Measurements from ENCODE around the gene SPHKAP. TPM values are rescaled to one million over a fixed set of nuclear protein-coding genes. Genes with fewer than 3 reads are reported as not detected.
"Not testable (repeated sequence)": the region's sequence is repeated elsewhere in the genome, so short reads cannot be mapped to it uniquely, and the experiment has no call there.

SPHKAP gene
- total RNA-seq, 1 donor from 2014 or later = 49.6 TPM

GRCh38 chr2:227990937-227991336 lies 190.6 kb downstream of the SPHKAP start:
- Histone ChIP-seq H3K4me3 (ENCODE audit: low read length in 3 of 3) (no peak overlapping the region), H3K9ac (ENCODE audit: low read depth in 1 of 3, low read length in 3 of 3) (no peak overlapping the region), H3K9me3 (ENCODE audit: control insufficient read depth in 3 of 3, low read length in 3 of 3) (no peaks in the 10 kb centered on the region), H3K36me3 (ENCODE audit: control insufficient read depth in 3 of 3, insufficient read depth in 3 of 3, low read length in 3 of 3) (no peaks in the 10 kb centered on the region), H3K27me3 (ENCODE audit: control insufficient read depth in 3 of 3, insufficient read depth in 3 of 3, low read length in 3 of 3) (no peaks in the 10 kb centered on the region), H3K27ac (ENCODE audit: low read depth, low read length) (no peak overlapping the region), H3K4me1 (ENCODE audit: control insufficient read depth in 3 of 3, insufficient read depth in 3 of 3, low read length in 3 of 3) (no peaks in the 10 kb centered on the region)

DNA sequence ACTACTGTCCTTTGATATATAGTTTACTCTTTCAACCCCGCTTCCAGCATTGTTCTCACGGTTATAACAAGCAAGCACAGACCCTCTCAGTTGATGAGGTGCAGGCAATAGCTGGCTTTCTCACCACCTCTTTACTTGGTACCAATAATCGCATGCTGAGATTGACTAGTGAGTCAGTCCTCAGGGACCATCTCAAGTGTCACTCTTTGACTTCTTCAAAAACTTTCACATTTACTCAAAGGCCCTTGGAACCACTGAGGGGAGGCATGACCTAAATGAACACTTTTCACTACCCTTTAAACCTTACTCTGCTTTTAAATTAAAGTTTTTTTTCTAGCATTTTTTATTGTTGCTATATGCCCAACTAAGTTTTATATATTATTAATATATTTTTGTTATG lies 208.2 kb downstream of the SPHKAP start:
- Histone ChIP-seq H3K4me1 (ENCODE audit: control insufficient read depth in 3 of 3, insufficient read depth in 3 of 3, low read length in 3 of 3) (no peaks in the 10 kb centered on the region), H3K27ac (ENCODE audit: low read depth, low read length) (no peak overlapping the region)

GRCh38 chr2:227971619-227972230 lies 209.8 kb downstream of the SPHKAP start:
- H3K27me3 ChIP-seq (ENCODE audit: control insufficient read depth in 3 of 3, insufficient read depth in 3 of 3, low read length in 3 of 3) = no peaks in the 10 kb centered on the region
- H3K4me3 ChIP-seq (ENCODE audit: low read length in 3 of 3) = no peak overlapping the region
- no peaks in the 10 kb centered on the region for H3K36me3 ChIP-seq (ENCODE audit: control insufficient read depth in 3 of 3, insufficient read depth in 3 of 3, low read length in 3 of 3)
- H3K9me3 ChIP-seq (ENCODE audit: control insufficient read depth in 3 of 3, low read length in 3 of 3) = no peaks in the 10 kb centered on the region
- H3K27ac ChIP-seq (ENCODE audit: low read depth, low read length) = no peak overlapping the region
- no peaks in the 10 kb centered on the region for H3K4me1 ChIP-seq (ENCODE audit: control insufficient read depth in 3 of 3, insufficient read depth in 3 of 3, low read length in 3 of 3)
- H3K9ac ChIP-seq (ENCODE audit: low read depth in 1 of 3, low read length in 3 of 3) = no peak overlapping the region

More for the DNA sequence above, 208.2 kb downstream of the SPHKAP start:
- Histone ChIP-seq H3K9me3 (ENCODE audit: control insufficient read depth in 3 of 3, low read length in 3 of 3) (no peaks in the 10 kb centered on the region), H3K27me3 (ENCODE audit: control insufficient read depth in 3 of 3, insufficient read depth in 3 of 3, low read length in 3 of 3) (no peaks in the 10 kb centered on the region), H3K36me3 (ENCODE audit: control insufficient read depth in 3 of 3, insufficient read depth in 3 of 3, low read length in 3 of 3) (no peaks in the 10 kb centered on the region), H3K9ac (ENCODE audit: low read depth in 1 of 3, low read length in 3 of 3) (no peak overlapping the region), H3K4me3 (ENCODE audit: low read length in 3 of 3) (no peak overlapping the region)

DNA sequence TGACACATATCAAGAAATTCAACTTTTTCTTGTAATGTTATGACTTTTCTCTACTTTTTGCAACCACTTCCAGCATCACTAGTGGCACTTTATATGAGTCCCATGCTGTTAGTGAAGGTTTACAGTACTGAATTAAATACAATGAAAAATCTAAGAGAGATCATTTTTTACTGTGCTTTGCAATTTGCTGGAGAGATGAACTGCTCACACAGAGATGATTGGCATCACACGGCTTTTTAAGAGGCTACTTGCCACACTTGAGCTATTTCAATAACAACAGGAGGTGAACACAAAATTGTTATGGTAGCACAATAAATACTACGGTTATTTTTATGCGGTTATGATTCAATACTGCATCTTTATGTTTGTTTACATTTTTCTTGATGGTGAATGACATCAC lies 221.2 kb downstream of the SPHKAP start:
- Histone ChIP-seq H3K9me3 (ENCODE audit: control insufficient read depth in 3 of 3, low read length in 3 of 3) (no peaks in the 10 kb centered on the region), H3K4me3 (ENCODE audit: low read length in 3 of 3) (no peak overlapping the region), H3K4me1 (ENCODE audit: control insufficient read depth in 3 of 3, insufficient read depth in 3 of 3, low read length in 3 of 3) (no peaks in the 10 kb centered on the region), H3K36me3 (ENCODE audit: control insufficient read depth in 3 of 3, insufficient read depth in 3 of 3, low read length in 3 of 3) (no peaks in the 10 kb centered on the region), H3K27ac (ENCODE audit: low read depth, low read length) (no peak overlapping the region), H3K9ac (ENCODE audit: low read depth in 1 of 3, low read length in 3 of 3) (no peak overlapping the region), H3K27me3 (ENCODE audit: control insufficient read depth in 3 of 3, insufficient read depth in 3 of 3, low read length in 3 of 3) (no peaks in the 10 kb centered on the region)

- no peak overlapping the region for H3K9ac ChIP-seq (ENCODE audit: low read depth in 1 of 3, low read length in 3 of 3)
- no peaks in the 10 kb centered on the region for H3K4me1 ChIP-seq (ENCODE audit: control insufficient read depth in 3 of 3, insufficient read depth in 3 of 3, low read length in 3 of 3)
- no peak overlapping the region for H3K4me3 ChIP-seq (ENCODE audit: low read length in 3 of 3)
- H3K27ac ChIP-seq (ENCODE audit: low read depth, low read length) = no peak overlapping the region
- no peaks in the 10 kb centered on the region for H3K27me3 ChIP-seq (ENCODE audit: control insufficient read depth in 3 of 3, insufficient read depth in 3 of 3, low read length in 3 of 3)
- no peaks in the 10 kb centered on the region for H3K9me3 ChIP-seq (ENCODE audit: control insufficient read depth in 3 of 3, low read length in 3 of 3)
- no peaks in the 10 kb centered on the region for H3K36me3 ChIP-seq (ENCODE audit: control insufficient read depth in 3 of 3, insufficient read depth in 3 of 3, low read length in 3 of 3)
Measured at GRCh38 chr2:227942965-227943364, 238.5 kb downstream of the SPHKAP start.

DNA sequence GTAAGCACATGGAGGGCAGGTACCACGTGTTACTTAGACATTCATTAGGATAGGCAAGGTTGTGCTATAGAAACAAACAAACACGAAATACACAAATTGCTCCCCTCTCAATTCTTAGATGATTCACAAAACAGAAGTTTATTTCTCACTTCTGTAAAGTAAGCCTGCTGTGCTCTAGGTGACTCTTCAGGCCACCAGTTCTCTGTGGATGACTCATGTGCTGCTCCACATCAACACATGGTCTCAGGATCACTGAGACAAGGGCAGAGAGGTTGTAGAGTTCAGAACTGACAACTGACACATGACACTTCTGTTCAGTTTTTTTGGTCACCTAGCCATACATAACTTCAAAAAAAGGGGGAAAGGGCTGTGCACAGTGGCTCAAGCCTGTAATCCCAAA lies 239.5 kb downstream of the SPHKAP start:
- H3K4me3 ChIP-seq (ENCODE audit: low read length in 3 of 3) = no peak overlapping the region
- H3K27ac ChIP-seq (ENCODE audit: low read depth, low read length) = no peak overlapping the region
- no peaks in the 10 kb centered on the region for H3K9me3 ChIP-seq (ENCODE audit: control insufficient read depth in 3 of 3, low read length in 3 of 3)
- H3K36me3 ChIP-seq (ENCODE audit: control insufficient read depth in 3 of 3, insufficient read depth in 3 of 3, low read length in 3 of 3) = no peaks in the 10 kb centered on the region
- no peaks in the 10 kb centered on the region for H3K27me3 ChIP-seq (ENCODE audit: control insufficient read depth in 3 of 3, insufficient read depth in 3 of 3, low read length in 3 of 3)
- no peak overlapping the region for H3K9ac ChIP-seq (ENCODE audit: low read depth in 1 of 3, low read length in 3 of 3)
- H3K4me1 ChIP-seq (ENCODE audit: control insufficient read depth in 3 of 3, insufficient read depth in 3 of 3, low read length in 3 of 3) = no peaks in the 10 kb centered on the region

GRCh38 chr2:227939271-227940027 lies 242.0 kb downstream of the SPHKAP start:
- Histone ChIP-seq H3K4me3 (ENCODE audit: low read length in 3 of 3) (no peak overlapping the region), H3K36me3 (ENCODE audit: control insufficient read depth in 3 of 3, insufficient read depth in 3 of 3, low read length in 3 of 3) (no peaks in the 10 kb centered on the region), H3K4me1 (ENCODE audit: control insufficient read depth in 3 of 3, insufficient read depth in 3 of 3, low read length in 3 of 3) (no peaks in the 10 kb centered on the region), H3K27ac (ENCODE audit: low read depth, low read length) (no peak overlapping the region), H3K27me3 (ENCODE audit: control insufficient read depth in 3 of 3, insufficient read depth in 3 of 3, low read length in 3 of 3) (no peaks in the 10 kb centered on the region), H3K9me3 (ENCODE audit: control insufficient read depth in 3 of 3, low read length in 3 of 3) (no peaks in the 10 kb centered on the region), H3K9ac (ENCODE audit: low read depth in 1 of 3, low read length in 3 of 3) (no peak overlapping the region)

DNA sequence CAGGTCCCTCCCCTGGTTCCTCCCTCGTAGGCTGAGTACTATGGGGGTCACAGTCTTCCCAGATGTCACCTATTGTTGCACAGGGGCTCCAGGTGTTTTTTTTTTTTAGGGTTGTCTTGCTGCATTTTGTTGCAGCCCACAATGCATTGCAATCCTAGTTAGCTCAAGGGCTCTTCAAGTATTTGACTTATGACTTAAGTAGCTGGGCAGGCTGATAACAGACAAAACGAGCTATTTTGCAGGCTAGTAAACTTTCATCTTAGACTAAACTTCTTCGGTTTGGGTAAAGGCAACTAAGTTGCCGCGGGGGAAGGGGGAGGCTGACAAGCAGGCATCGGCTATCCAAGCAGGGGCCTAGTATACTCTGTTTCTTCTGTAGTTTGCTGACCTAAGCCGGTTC lies 245.2 kb downstream of the SPHKAP start:
- H3K9ac ChIP-seq (ENCODE audit: low read depth in 1 of 3, low read length in 3 of 3); H3K27me3 ChIP-seq (ENCODE audit: control insufficient read depth in 3 of 3, insufficient read depth in 3 of 3, low read length in 3 of 3); H3K4me1 ChIP-seq (ENCODE audit: control insufficient read depth in 3 of 3, insufficient read depth in 3 of 3, low read length in 3 of 3); H3K9me3 ChIP-seq (ENCODE audit: control insufficient read depth in 3 of 3, low read length in 3 of 3); H3K36me3 ChIP-seq (ENCODE audit: control insufficient read depth in 3 of 3, insufficient read depth in 3 of 3, low read length in 3 of 3); H3K27ac ChIP-seq (ENCODE audit: low read depth, low read length); H3K4me3 ChIP-seq (ENCODE audit: low read length in 3 of 3): not testable (repeated sequence)

DNA sequence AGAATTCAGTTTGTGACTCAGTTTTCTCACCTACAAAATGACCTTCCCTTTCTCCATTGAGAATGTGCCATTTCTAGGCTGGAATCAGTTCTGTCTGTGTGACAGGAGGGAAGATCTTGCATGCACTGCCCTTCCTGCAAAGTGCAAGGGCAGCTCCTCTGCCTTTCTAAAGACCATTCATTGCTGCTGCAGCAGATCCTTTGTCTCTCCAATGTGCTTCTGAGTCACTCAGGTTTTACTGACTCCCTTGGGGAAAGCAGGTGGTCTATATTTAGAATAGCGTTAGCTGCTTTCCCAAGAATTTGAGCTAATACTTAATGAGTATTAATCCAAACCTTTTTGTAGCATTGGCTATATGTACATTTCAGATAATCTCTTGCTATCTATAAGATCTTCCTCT lies 247.6 kb downstream of the SPHKAP start:
- Histone ChIP-seq H3K27me3 (ENCODE audit: control insufficient read depth in 3 of 3, insufficient read depth in 3 of 3, low read length in 3 of 3) (no peaks in the 10 kb centered on the region), H3K27ac (ENCODE audit: low read depth, low read length) (no peak overlapping the region), H3K9me3 (ENCODE audit: control insufficient read depth in 3 of 3, low read length in 3 of 3) (no peaks in the 10 kb centered on the region), H3K36me3 (ENCODE audit: control insufficient read depth in 3 of 3, insufficient read depth in 3 of 3, low read length in 3 of 3) (no peaks in the 10 kb centered on the region), H3K9ac (ENCODE audit: low read depth in 1 of 3, low read length in 3 of 3) (no peak overlapping the region), H3K4me3 (ENCODE audit: low read length in 3 of 3) (no peak overlapping the region), H3K4me1 (ENCODE audit: control insufficient read depth in 3 of 3, insufficient read depth in 3 of 3, low read length in 3 of 3) (no peaks in the 10 kb centered on the region)

GRCh38 chr2:227932403-227932802 lies 249.1 kb downstream of the SPHKAP start:
- Histone ChIP-seq H3K4me3 (ENCODE audit: low read length in 3 of 3) (no peak overlapping the region), H3K9me3 (ENCODE audit: control insufficient read depth in 3 of 3, low read length in 3 of 3) (peaks cover 0 to 3% (median 0%) of the 10 kb centered on the region in 3 donors), H3K4me1 (ENCODE audit: control insufficient read depth in 3 of 3, insufficient read depth in 3 of 3, low read length in 3 of 3) (no peaks in the 10 kb centered on the region), H3K9ac (ENCODE audit: low read depth in 1 of 3, low read length in 3 of 3) (no peak overlapping the region), H3K36me3 (ENCODE audit: control insufficient read depth in 3 of 3, insufficient read depth in 3 of 3, low read length in 3 of 3) (no peaks in the 10 kb centered on the region), H3K27ac (ENCODE audit: low read depth, low read length) (no peak overlapping the region), H3K27me3 (ENCODE audit: control insufficient read depth in 3 of 3, insufficient read depth in 3 of 3, low read length in 3 of 3) (no peaks in the 10 kb centered on the region)

All from skeletal muscle tissue (tissue), 4 donors.